Ovary (tissue), 3 donors: ENCODE measurements around the gene VASH2.

Source experiments
- CTCF ChIP-seq, 3 donors: fragments of 450-650 bp in 2 of 3; fragments of 200-600 bp in 1 of 3; IDR thresholded peaks; one replicate each; pipeline versions ENCODE4 v1.5.1 to v1.8.0; 2016 to 2022; ENCODE audit warnings: antibody characterized with exemption in 3 of 3, mild to moderate bottlenecking in 1 of 3
- EP300 ChIP-seq: sonication (generic); formaldehyde crosslinking; IDR thresholded peaks from one replicate; pipeline ENCODE4 v1.6.1; 2017; ENCODE audit warnings: antibody characterized with exemption
- POLR2A ChIP-seq: fragments of 450-650 bp; IDR thresholded peaks from one replicate; pipeline ENCODE4 v1.6.1; 2017; ENCODE audit warnings: antibody characterized with exemption, mild to moderate bottlenecking, moderate library complexity
- donor health status: DM: no; HTN: no; CAD: no.

GRCh38 chr1:213032651-213033050, 82.3 kb downstream of the VASH2 start:
- TF ChIP-seq CTCF (IDR thresholded peaks at IDR 0.05) (no peak), POLR2A (no peak), EP300 (no peak)
